NB4 (cell line): ENCODE measurements around the gene SPEN.

Experiments used
- CTCF ChIP-seq: IDR thresholded peaks from one replicate; pipeline ENCODE4 v1.5.1; 2012; ENCODE audit warnings: low read depth, low read length
- POLR2A ChIP-seq: IDR thresholded peaks from 2 replicates; pipeline ENCODE4 v1.6.1; 2011; ENCODE audit warnings: mild to moderate bottlenecking; ENCODE audit not compliant: insufficient read length; ENCODE audit errors: extremely low read depth

- TF ChIP-seq POLR2A (no peak), CTCF (no peak)
Measured at GRCh38 chr1:15943328-15943991, 96.0 kb downstream of the SPEN start.
